T-cell (primary cell): ENCODE results near the gene PRKCG. TPM values are rescaled to one million over a fixed set of nuclear protein-coding genes. Genes with fewer than 3 reads are reported as not detected.

Experiments used
- total RNA-seq, 35 experiments: library from RNA in 6 of 35; stranded (reverse) in 6 of 35; fragments of 120-200 nt in 1 of 35; gene quantifications; one replicate each; pipeline versions ENCODE4 v1.2.1 to v1.2.4 and lab custom pipeline; 2013 to 2026

The PRKCG gene
- total RNA-seq, 5 donors from 2014 or later (not counting 1 experiment from before 2014, with no cell fraction given), result 0.15 to 2.4 (median 0.32) TPM; not detected in 2

Other genes starting within 250 kb of the PRKCG start
- not detected for gene NLRP12, start 57.9 kb upstream of the PRKCG start, total RNA-seq
- gene MYADM, start 14.3 kb upstream of the PRKCG start, total RNA-seq, result 100 to 1,000 TPM in 2 of 5 donors, 10 to 100 TPM in 3; 49.9 to 335 (median 70.9) TPM
- gene CACNG7, start 27.1 kb downstream of the PRKCG start, total RNA-seq, result not detected
- under 1 TPM in 1 of 5 donors, not detected in 4; 0.03 TPM for gene CACNG8, start 80.7 kb downstream of the PRKCG start, total RNA-seq
- not detected for gene CACNG6, start 109.4 kb downstream of the PRKCG start, total RNA-seq
- not detected for gene VSTM1, start 181.7 kb downstream of the PRKCG start, total RNA-seq
- gene TARM1, start 199.2 kb downstream of the PRKCG start, total RNA-seq, result not detected
- gene OSCAR, start 218.6 kb downstream of the PRKCG start, total RNA-seq, result under 1 TPM; 0.32 to 0.76 (median 0.58) TPM
- 100 to 1,000 TPM in 3 of 5 donors, 10 to 100 TPM in 2; 77.4 to 137 (median 123) TPM for gene NDUFA3, start 220.7 kb downstream of the PRKCG start, total RNA-seq
- 10 to 100 TPM; 12.0 to 27.0 (median 20.7) TPM for gene TFPT, start 233.5 kb downstream of the PRKCG start, total RNA-seq
- 10 to 100 TPM; 56.3 to 75.3 (median 69.8) TPM for gene PRPF31, start 233.6 kb downstream of the PRKCG start, total RNA-seq